PC-3 (cell line): ENCODE results near the gene PACRG.

ENCODE experiments used
- EZH2 ChIP-seq: fragments of 300-600 bp; sonication (generic); IDR thresholded peaks from one replicate; pipeline ENCODE4 v1.6.1; 2017; ENCODE audit warnings: antibody characterized with exemption, mild to moderate bottlenecking, low read length; ENCODE audit not compliant: unreplicated experiment
- TF ChIP-seq, protein P1 (sequence below): fragments of 300-600 bp; sonication (generic); conservative IDR thresholded peaks from 2 replicates; pipeline ENCODE4 v1.5.1; 2017; ENCODE audit warnings: antibody characterized with exemption, low read depth, mild to moderate bottlenecking, low read length

DNA sequence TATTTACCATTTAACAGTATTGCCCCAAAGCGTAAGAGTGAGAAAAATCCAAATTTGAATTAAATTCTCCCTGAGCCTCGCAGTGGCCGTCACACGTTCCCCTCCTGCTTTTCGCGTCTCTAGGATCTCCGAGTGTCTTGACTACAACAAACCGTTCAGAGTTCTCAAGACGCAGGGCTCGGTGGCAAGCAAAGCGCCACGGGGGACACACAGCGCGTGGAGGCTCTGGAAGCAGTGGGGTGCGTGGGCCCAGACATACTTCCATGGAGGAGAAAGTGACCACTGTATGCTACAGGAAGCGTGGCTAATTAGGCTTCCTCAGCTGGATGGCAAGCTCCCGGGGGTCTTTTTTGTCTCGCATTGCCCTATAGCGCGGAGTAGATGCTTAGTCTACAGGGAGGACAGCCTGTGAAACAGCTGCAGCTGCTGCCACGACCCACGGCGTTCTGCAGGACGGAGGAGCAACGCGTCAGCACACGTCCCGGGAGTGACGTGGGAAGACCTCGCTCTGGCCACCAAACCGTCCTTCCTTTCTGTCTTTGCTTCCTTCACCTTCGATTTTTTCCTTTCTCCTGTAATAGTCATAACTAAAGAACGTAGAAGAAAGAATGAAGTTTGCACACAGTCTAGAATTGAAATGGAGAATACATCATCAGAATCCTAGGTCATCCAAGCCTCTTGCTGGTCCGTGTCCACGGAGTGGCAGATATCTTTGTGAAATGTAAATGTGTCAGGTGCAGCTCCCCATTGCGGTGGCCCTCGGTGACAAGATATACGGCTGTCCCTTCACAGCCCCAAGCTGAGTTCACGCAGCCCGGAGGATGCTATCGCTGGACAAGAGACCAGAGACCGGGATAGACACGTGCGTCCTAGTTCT is 582.6 kb downstream of the PACRG start:
- TF ChIP-seq, protein P1, sequence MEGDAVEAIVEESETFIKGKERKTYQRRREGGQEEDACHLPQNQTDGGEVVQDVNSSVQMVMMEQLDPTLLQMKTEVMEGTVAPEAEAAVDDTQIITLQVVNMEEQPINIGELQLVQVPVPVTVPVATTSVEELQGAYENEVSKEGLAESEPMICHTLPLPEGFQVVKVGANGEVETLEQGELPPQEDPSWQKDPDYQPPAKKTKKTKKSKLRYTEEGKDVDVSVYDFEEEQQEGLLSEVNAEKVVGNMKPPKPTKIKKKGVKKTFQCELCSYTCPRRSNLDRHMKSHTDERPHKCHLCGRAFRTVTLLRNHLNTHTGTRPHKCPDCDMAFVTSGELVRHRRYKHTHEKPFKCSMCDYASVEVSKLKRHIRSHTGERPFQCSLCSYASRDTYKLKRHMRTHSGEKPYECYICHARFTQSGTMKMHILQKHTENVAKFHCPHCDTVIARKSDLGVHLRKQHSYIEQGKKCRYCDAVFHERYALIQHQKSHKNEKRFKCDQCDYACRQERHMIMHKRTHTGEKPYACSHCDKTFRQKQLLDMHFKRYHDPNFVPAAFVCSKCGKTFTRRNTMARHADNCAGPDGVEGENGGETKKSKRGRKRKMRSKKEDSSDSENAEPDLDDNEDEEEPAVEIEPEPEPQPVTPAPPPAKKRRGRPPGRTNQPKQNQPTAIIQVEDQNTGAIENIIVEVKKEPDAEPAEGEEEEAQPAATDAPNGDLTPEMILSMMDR: no peak
- no peak for TF ChIP-seq EZH2
